GM21515 (cell line): ENCODE measurements around the gene KDM4B.
"Not testable (repeated sequence)": the region's sequence is repeated elsewhere in the genome, so short reads cannot be mapped to it uniquely, and the experiment has no call there.

Source experiments
- ATAC-seq: cut with Tn5 transposase; IDR thresholded peaks from one replicate; pipeline ENCODE4 v1.9.1; 2021; ENCODE audit not compliant: unreplicated experiment

KDM4B gene

DNA sequence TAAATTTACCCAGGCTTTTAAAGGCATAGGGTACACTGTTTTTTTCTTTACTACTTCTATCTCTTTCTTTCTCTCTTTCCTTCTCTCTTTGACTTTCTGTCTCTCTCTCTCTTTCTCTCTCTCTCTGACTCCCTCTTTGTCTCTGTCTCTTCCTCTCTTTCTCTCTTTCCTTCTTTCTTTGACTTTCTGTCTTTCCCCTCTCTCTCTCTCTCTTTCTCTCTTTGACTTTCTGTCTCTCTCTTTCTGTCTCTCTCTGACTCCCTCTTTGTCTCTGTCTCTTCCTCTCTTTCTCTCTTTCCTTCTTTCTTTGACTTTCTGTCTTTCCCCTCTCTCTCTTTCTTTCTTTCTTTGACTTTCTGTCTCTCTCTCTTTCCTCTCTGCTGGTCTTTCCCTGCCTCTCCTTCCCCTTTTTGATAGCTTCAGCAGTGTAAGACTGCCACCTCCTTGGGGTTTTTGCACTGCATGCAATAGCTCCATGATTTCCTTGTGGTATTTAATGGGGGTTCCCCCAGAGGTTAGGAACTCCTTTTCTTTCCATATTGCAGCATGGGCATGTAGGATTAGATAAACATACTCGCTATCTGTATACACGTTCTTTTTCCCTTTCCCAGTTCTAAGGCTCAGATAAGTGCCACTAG, 191.4 kb downstream of the KDM4B start:
- ATAC-seq = not testable (repeated sequence)

DNA sequence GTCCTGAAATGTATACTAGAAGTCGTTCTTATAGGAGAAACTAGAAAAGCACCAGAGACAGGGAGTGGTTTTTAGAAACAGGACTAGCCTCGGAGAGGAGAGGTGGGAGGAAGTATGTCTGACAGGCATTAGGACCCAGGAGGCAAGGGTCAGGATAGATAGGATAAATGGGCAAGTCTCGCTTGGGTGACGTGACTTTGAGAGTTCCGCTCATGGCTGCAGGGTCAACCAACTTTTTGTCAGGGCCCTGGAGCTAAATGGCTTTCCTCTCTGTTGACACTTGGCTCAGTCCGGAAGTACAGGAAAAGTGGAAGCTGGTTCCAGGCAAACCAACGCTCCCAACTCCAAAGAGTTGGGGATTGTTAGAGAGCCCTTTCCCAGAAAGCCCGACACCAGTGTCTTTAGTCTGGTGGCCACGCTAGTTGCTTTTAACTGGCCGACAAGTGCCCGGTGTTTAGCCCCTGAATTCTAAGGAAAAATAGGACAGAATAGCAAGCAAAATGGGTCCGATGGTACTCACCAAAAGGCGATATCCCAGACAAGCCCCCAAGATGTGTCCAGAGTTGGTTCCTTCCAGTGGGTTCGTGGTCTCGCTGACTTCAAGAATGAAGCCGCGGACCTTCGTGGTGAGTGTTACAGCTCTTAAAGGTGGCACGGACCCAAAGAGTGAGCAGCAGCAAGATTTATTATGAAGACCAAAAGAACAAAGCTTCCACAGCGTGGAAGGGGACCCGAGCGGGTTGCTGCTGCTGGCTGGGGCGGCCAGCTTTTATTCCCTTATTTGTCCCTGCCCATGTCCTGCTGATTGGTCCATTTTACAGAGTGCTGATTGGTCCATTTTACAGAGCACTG, 196.2 kb downstream of the KDM4B start:
- ATAC-seq = not testable (repeated sequence)

DNA sequence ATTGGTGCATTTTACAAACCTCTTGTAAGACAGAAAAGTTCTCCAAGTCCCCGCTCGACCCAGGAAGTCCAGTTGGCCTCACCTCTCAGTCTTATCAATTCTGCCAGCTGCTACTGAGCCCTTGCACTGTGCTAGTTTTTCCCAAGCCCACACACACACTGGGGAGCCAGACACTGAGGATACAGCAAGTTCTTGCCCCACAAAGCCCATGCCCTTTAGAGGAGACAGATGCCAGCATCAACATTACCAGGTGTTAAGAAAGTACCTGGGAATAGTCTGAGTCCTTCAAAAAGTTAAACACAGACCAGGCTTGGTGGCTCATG, 196.7 kb downstream of the KDM4B start:
- no peak for ATAC-seq

DNA sequence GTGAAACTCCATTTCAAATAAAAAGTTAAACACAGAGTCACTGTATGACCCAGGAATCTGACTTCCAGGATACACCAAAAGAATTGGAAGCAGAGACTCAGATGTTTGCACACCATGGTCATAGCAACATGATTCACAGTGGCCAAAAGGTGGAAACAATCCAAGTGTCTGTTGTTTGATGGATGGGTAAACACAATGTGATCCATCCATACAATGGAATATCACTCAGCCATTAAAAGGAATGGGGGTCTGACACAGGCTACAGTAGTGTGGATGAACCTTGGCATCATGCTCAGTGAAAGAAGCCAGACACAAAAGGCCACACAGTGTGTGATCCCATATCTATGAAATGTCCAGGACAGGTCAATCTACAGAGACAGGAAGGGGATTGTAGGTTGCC, 197.3 kb downstream of the KDM4B start:
- ATAC-seq = no peak

DNA sequence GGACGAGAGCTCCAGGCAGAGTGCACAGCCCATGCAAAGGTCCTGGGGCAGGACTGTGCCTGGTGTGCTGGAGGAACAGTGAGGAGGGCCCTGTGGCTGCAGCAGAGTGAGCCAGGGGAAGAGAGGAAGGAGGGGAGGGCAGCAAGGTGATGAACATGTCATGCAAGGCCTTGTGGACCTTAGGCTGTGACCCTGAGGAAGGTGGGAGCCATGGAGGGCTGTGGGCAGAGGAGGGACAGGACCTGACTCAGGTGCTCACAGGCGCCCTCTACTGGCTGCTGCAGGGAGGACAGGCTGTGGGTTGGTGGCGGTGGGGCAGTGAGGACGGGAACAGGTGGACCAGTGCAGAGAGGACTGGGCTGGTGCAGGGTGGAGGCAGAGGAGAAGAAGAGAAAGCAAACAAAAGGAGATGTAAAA, 201.4 kb downstream of the KDM4B start:
- no peak for ATAC-seq

DNA sequence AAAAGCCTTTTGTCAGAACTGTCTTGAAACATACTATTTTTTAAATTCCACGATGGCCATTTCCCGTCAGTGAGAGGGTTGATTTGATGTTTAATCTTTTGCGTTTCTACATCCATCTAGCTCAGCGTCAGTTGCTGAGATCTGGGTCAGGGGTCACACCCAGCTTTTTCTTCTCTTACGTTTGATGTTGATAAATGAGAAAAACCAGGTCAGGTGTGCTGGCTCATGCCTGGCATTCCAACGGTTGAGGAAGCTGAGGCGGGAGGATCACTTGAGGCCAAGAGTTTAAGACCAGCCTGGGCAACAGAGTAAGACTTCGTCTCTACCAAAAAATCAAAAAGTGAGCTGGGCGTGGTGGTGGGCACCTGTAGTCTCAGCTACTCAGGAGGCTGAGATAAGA, 202.8 kb downstream of the KDM4B start:
- ATAC-seq = no peak

DNA sequence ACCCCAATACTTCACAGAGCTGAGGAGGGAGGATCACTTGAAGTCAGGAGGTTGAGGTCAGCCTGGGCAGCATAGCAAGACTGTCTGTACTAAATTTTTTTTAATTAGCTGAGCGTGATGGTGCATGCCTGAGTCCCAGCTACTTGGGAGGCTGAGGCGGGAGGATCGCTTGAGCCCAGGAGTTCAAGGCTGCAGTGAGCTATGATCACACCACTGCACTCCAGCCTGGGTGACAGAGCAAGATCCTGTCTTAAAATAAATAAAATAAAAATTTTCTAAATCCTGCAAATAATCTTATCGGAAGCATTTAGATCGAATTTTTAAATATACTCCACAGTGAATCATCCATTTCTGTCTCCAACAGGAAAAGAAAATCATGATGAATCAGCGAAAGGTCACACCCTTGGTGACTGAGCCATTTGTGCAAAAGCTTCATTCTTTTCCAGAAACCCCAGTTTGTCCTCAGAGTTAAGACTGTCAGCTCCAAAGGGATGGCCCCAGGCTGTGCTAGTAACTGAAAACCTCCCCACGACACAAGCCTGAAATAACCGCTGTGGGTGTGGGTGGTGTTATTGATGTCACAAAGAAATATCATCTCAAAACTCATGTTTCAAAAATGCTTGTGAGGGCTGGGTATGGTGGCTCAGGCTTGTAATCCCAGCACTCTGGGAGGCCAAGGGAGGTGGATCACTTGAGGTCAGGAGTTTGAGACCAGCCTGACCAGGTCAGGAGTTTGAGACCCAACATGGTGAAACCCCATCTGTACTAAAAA, 204.1 kb downstream of the KDM4B start:
- ATAC-seq = no peak

DNA sequence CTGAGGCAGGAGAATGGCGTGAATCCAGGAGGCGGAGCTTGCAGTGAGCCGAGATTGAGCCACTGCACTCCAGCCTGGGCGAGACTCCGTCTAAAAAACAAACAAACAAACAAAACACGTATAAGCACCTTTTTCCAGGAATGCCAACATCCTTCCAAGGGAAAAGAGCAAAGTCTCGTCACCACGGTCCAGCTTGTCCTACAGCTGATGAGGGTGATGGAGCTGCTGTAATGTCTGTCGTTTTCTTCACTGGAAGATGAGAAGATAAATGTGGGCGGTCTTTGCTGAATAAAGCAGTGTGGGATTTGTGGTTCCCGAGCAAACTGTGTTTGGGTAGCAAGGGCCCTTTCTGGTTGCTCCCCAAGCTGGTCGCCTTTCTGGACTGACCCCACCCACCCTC, 205.1 kb downstream of the KDM4B start:
- ATAC-seq = no peak

DNA sequence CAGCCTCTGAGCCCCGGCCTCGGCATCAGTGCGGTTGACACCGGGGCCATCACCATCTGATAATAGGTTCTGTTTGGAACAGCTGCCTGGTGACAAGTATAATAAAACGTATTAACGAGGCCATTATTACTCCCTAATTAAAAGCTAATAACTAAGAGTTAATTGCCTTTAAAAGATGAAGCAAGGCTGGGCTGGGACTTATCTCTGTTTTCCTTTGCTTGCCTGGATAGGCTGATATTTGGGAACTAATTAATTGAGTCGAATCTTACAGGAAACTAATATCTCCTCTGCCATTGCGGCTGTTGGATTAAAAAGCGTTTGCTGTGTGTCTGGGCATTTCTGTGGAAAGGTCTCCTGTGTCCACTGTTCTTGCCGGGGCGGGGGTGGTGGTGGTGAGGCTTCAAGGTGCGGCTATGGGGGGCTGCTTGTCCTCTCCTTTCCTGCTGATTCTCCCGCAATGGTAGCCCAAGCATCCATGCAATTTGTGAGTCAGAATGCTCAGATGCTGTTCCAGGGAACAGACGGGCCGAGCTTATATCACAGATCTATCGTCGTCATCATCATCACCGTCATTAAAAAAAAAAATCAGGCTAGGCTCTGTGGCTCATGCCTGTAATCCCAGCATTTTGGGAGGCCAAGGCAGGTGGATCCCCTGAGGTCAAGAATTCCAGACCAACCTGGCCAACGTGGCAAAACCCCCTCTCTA, 209.0 kb downstream of the KDM4B start:
- ATAC-seq = no peak

DNA sequence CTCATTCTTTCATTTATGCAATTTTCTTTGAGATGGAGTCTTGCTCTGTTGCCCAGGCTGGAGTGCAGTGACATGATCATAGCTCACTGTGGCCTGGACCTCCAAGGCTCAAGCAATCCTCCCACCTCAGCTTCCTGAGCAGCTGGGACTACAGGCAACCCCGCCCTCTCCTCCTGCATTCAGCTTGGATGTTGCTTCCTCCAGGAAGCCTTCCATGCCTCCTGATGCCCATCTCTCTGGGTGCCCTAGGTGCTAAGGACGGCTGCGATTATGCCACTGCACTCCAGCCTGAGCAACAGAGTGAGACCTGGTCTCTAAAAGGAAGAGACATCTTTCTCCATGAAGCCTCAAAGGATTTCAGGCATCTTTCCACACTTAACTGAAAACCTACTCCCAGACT, 209.9 kb downstream of the KDM4B start:
- ATAC-seq = no peak

DNA sequence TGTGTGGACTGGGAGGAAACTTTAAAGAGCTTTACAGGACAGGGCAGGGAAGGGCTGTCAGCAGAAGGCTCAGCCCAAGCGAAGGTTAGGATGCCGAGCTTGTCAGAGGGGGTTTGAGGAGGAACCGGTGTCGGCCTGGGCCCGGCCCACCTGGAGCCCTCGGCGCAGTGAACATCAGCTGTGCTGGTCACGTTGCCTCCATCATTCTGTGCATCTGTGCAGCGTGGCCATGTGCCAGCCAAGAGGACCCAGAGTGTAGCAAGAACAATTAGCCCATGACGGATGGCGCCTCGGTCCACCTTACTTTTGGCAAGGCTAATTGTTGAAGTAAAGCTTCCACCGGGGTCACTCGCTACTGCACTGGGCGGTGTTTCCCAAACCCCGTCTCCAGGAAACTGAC, 210.3 kb downstream of the KDM4B start:
- no peak for ATAC-seq

DNA sequence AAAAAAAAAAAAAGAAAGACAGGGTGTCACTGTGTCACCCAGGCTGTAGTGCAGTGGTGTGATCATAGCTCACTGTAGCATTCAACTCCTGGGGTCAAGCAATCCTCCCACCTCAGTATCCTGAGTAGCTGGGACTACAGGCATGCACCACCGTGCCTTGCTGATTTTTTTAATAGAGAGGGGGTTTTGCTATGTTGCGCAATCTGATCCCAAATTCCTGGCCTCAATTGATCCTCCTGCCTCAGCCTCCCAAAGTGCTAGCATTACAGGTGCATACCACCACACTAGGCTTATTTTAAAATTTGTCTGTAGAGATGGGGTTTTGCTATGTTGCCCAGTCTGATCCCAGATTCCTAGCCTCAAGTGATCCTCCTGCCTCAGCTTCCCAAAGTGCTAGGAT, 212.4 kb downstream of the KDM4B start:
- no peak for ATAC-seq

DNA sequence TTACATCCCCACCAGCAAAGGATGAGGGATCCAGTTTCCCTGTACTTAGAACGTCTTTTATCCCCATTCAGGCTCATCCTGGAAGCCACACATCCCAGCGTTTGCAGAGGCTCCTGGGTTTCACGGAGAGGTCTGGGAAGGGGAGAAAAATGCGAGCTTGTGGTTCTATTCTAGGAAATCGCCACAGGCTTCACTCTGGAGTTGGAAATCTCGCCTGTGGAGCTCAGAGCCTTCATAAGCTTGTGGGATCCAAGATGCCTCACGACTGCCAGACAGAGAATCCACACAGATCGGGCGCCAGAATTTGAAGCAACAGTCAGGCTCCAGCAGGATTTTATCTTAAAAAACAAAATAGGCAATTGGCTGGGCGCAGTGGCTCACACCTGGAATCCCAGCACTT, 213.8 kb downstream of the KDM4B start:
- no peak for ATAC-seq

DNA sequence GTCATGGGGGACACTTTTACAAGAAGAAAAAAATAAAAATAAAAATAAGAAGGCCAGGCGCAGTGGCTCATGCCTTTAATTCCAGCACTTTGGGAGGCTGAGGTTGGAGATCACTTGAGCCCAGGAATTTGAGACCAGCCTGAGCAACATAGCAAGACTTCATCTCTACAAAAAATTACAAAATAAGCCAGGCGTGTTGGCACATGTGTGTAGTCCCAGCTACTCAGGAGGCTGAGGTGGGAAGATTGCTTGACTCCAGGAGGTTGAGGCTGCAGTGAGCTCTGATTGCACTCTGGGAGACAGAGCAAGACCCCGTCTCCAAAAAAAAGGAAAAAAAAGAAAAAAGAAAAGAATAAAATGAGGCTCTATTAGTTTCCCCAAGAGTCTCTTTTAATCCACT, 214.7 kb downstream of the KDM4B start:
- no peak for ATAC-seq

DNA sequence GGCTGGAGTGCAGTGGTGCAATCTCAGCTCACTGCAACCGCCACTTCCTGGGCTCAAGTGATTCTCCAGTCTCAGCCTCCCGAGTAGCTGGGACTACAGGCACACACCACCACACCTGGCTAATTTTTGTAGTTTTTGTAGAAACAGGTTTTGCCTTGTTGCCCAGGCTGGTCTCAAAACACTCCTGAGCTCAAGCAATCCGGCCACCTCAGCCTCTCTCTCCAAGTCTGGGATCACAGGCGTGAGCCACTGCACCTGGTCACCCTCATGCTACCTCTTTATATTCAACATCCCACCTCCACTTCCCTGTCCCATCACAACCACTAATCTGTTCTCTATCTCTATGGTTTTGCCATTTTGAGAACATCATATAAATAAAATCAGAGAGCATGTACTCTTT, 216.0 kb downstream of the KDM4B start:
- ATAC-seq = no peak

DNA sequence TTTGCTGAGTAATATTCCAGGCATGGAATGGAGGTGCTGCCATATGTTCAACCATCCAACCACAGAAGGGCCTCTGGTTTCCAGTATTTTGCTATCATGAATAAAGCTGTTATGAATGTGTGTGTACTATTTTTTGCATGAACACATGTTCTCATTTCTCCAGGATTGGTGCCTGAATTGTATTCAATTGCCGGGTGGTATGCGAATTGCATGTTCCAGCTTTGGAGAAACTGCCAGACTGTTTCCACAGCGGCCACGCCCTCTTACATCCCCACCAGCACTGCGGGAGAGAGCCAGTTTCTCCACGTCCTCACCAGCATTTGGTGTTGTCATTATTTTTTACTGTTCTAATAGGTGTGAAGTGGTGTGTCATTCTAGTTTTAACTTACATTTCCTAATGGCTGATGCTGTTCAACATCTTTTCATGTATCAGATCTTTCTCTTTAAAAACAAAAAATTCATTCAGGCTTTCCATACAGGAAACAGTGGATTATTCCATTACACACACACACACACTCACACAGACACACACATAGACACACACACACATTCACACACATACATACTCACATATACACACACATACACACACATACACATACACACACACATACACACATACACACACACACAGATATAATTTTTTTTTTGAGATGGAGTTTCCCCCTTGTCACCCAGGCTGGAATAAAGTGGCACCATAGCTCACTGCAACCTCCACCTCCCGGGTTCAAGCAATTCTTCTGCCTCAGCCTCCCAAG, 217.6 kb downstream of the KDM4B start:
- ATAC-seq = no peak

DNA sequence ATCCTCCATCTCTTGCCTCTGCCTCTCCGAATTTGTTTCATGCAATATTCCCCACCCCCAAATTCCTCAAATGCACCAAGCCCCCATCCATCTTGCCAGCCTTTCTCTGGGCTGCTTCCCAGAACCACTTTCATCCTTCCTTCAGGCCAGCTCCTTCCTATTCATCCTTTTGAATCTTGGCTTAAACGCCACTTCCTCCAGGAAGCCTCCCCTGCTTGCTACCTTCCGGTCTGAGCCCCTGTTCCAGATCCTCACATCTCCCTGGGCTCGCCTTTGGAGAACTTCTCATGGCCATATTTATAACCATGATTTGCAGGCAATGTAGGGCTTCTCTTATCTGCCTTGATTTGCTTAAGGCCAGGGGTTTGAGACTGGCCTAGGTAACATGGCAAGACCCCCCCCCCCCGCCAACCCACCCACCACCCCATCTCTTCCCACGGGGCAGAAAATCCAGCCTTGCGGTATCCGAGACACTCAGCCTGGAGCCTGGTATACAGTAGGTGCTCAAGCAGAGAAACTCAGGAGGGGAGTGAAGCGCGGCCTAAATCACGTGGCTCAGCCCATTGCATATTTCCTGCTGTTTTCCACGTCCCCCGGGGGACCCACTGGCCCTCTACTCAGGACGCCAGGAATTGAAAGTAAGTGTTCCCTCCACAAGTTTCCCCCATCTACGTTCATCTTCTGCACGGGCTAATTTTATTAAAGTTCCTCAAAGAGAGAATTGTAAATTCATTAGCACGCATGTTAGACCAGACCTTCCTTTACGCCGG, 219.8 kb downstream of the KDM4B start:
- ATAC-seq = no peak

DNA sequence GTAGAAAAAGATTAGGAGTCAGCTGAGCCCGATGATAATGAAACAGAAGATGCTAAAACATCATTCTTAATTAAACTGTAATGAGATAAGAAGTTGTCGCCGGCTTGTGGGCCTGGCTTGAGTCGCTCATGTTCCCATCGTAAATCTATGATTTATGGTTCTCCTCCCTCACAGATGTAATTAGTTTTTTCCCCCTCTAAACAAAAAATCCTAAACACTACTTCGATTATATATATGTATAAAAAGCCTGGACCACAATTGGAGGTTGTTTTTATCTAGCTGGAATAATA, 220.3 kb downstream of the KDM4B start:
- ATAC-seq = no peak

DNA sequence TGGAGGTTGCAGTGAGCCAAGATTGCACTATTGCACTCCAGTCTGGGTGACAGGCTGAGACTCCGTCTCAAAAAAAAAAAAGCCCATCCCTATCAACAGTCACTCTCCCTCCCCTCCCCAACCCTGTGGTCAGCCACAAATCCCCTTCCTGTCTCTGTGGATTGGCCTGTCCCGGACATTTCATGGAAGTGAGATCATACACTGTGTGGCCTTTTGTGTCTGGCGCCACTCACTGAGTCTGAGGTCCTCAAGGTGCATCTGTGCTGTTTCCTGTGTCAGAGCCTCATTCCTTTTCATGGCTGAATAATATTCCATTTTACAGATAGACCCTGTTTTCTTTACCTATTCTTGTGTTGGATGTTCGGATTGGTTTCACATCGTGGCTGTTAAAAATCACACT, 222.2 kb downstream of the KDM4B start:
- ATAC-seq = no peak

DNA sequence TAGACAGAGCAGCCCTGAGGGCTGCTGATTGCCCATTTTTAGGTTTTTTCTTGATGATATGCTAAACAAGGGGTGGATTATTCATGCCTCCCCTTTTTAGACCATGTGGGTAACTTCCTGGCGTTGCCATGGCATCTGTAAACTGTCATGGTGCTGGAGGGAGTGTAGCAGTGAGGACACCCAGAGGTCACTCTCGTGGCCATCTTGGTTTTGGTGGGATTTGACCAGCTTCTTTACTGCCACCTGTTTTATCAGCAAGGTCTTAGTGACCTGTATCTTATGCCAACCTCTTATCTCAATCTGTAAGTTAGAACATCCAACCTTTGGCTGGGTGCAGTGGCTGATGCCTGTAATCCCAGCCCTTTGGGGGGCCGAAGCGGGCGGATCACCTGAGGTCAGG, 223.7 kb downstream of the KDM4B start:
- no peak for ATAC-seq
